ENCODE data around the gene RUBCNL.

- TF ChIP-seq CTCF (conservative IDR thresholded peaks at IDR 0.05 in 1 of 2, IDR thresholded peaks at IDR 0.05 in 1 of 2; ENCODE audit: extremely low read depth in 1 of 2, insufficient read depth in 1 of 2, low read depth in 1 of 2, low read length in 2 of 2) (no peak), EZH2 (IDR thresholded peaks at IDR 0.05; ENCODE audit: borderline replicate concordance, low read length) (no peak)
These were observed 82.5 kb downstream of the RUBCNL start for GRCh38 chr13:46304546-46304945.
